Measurements from ENCODE around the gene FDX1.

Gene FDX1

GRCh38 chr11:110431051-110431672 is 1.4 kb downstream of the FDX1 start:
- DNase-seq (ENCODE audit: low read depth in 2 of 2): no peak

- no peak for DNase-seq (ENCODE audit: low read depth in 2 of 2)
These were observed 1.9 kb downstream of the FDX1 start for GRCh38 chr11:110431674-110432073.

- no peak for DNase-seq (ENCODE audit: low read depth in 2 of 2)
These were observed 3.1 kb downstream of the FDX1 start for GRCh38 chr11:110432713-110433392.

GRCh38 chr11:110433393-110434333 is 3.9 kb downstream of the FDX1 start:
- DNase-seq (ENCODE audit: low read depth in 2 of 2): no peak

- no peak for DNase-seq (ENCODE audit: low read depth in 2 of 2)
These were observed 5.4 kb downstream of the FDX1 start for GRCh38 chr11:110434952-110435779.

- DNase-seq (ENCODE audit: low read depth in 2 of 2): no peak
These were observed 6.3 kb downstream of the FDX1 start for GRCh38 chr11:110435780-110436717.

- no peak for DNase-seq (ENCODE audit: low read depth in 2 of 2)
These were observed 8.3 kb downstream of the FDX1 start for GRCh38 chr11:110438017-110438416.

- DNase-seq (ENCODE audit: low read depth in 2 of 2): no peak
These were observed 15.7 kb downstream of the FDX1 start for GRCh38 chr11:110445437-110445836.

GRCh38 chr11:110446061-110446460 is 16.3 kb downstream of the FDX1 start:
- DNase-seq (ENCODE audit: low read depth in 2 of 2): no peak

GRCh38 chr11:110446594-110446993 is 16.8 kb downstream of the FDX1 start:
- no peak for DNase-seq (ENCODE audit: low read depth in 2 of 2)

GRCh38 chr11:110447343-110447742 is 17.6 kb downstream of the FDX1 start:
- DNase-seq (ENCODE audit: low read depth in 2 of 2): no peak

- DNase-seq (ENCODE audit: low read depth in 2 of 2): no peak
These were observed 18.4 kb downstream of the FDX1 start for GRCh38 chr11:110447897-110448745.

- no peak for DNase-seq (ENCODE audit: low read depth in 2 of 2)
These were observed 20.5 kb downstream of the FDX1 start for GRCh38 chr11:110450246-110450645.

- DNase-seq (ENCODE audit: low read depth in 2 of 2): no peak
These were observed 23.0 kb downstream of the FDX1 start for GRCh38 chr11:110452720-110453119.

- no peak for DNase-seq (ENCODE audit: low read depth in 2 of 2)
These were observed 24.1 kb downstream of the FDX1 start for GRCh38 chr11:110453684-110454354.

GRCh38 chr11:110454609-110455008 is 24.9 kb downstream of the FDX1 start:
- no peak for DNase-seq (ENCODE audit: low read depth in 2 of 2)

- no peak for DNase-seq (ENCODE audit: low read depth in 2 of 2)
These were observed 26.0 kb downstream of the FDX1 start for GRCh38 chr11:110455718-110456117.

GRCh38 chr11:110463153-110463552 is 33.4 kb downstream of the FDX1 start:
- peak; percentile 4 to 19 for DNase-seq (ENCODE audit: low read depth in 2 of 2)

GRCh38 chr11:110465231-110465630 is 35.5 kb downstream of the FDX1 start:
- DNase-seq (ENCODE audit: low read depth in 2 of 2): no peak

All from stimulated activated CD4-positive, alpha-beta T cell treated with anti-CD3 and anti-CD28 coated beads, Interleukin-4, amount 100 ng/mL, for 48 hours (primary cell).